HEK293 (cell line): ENCODE data around the gene CCP110.

Source experiments
- CTCF ChIA-PET: fragments of 350-600 bp; formaldehyde crosslinking; extraction: SDS; loops from one replicate; lab custom pipeline; 2021; ENCODE audit warnings: antibody characterized with exemption; lab: Yijun Ruan, JAX
- POLR2A ChIA-PET: fragments of 300-600 bp; formaldehyde crosslinking; extraction: SDS; loops from one replicate; lab custom pipeline; 2020; ENCODE audit warnings: antibody characterized with exemption, inconsistent platforms; lab: Yijun Ruan, JAX
- H3K27ac ChIP-seq: fragments of 200-500 bp; sonication (Bioruptor generic); 2 replicates; pipeline ENCODE4 v1.5.1; 2014; ENCODE audit warnings: low read depth, low read length, control low read depth, inconsistent platforms; ENCODE audit errors: extremely low read depth
- H3K36me3 ChIP-seq, 2 experiments: fragments of 200-500 bp in 1 of 2; sonication (Bioruptor generic) in 1 of 2; 1 replicate in 1 of 2; 2 replicates in 1 of 2; pipeline ENCODE4 v1.5.1; 2014 to 2017; ENCODE audit warnings: inconsistent platforms in 2 of 2, low read length in 2 of 2; ENCODE audit not compliant: control insufficient read depth in 2 of 2, insufficient read depth in 1 of 2
- H3K4me1 ChIP-seq: fragments of 200-500 bp; sonication (Bioruptor generic); 2 replicates; pipeline ENCODE4 v1.5.1; 2014; ENCODE audit warnings: mild to moderate bottlenecking, low read length, inconsistent platforms; ENCODE audit not compliant: control insufficient read depth, insufficient read depth
- H3K4me3 ChIP-seq: 2 replicates; pipeline ENCODE4 v1.5.1; 2011; ENCODE audit warnings: low read depth, mild to moderate bottlenecking, control low read depth, low read length, moderate library complexity
- H3K9me3 ChIP-seq: fragments of 200-500 bp; sonication (Bioruptor generic); 2 replicates; pipeline ENCODE4 v1.5.1; 2014; ENCODE audit warnings: low read depth, low read length, inconsistent platforms; ENCODE audit not compliant: control insufficient read depth, insufficient read depth
- PRDM6 ChIP-seq: fragments of 450-650 bp; formaldehyde crosslinking; IDR thresholded peaks from 2 replicates; pipeline ENCODE4 v1.5.1; 2017; ENCODE audit warnings: missing biosample characterization, missing genetic modification characterization
- ZFP41 ChIP-seq: fragments of 450-650 bp; formaldehyde crosslinking; IDR thresholded peaks from 2 replicates; pipeline ENCODE4 v1.5.1; 2016; ENCODE audit warnings: missing biosample characterization, missing genetic modification characterization, borderline replicate concordance
- ZNF132 ChIP-seq: fragments of 450-650 bp; formaldehyde crosslinking; IDR thresholded peaks from 2 replicates; pipeline ENCODE4 v1.5.1; 2017; ENCODE audit warnings: missing biosample characterization, missing genetic modification characterization, borderline replicate concordance
- ZNF501 ChIP-seq: fragments of 450-650 bp; formaldehyde crosslinking; IDR thresholded peaks from 2 replicates; pipeline ENCODE4 v1.5.1; 2016; ENCODE audit warnings: missing biosample characterization, missing genetic modification characterization
- ZNF530 ChIP-seq: fragments of 450-650 bp; formaldehyde crosslinking; IDR thresholded peaks from 2 replicates; pipeline ENCODE4 v1.5.1; 2016; ENCODE audit warnings: low read depth, missing biosample characterization, missing genetic modification characterization
- ZNF639 ChIP-seq: fragments of 450-650 bp; formaldehyde crosslinking; IDR thresholded peaks from 2 replicates; pipeline ENCODE4 v1.5.1; 2016; ENCODE audit warnings: missing biosample characterization, missing genetic modification characterization
- ZNF747 ChIP-seq: fragments of 450-650 bp; formaldehyde crosslinking; IDR thresholded peaks from 2 replicates; pipeline ENCODE4 v1.5.1; 2016; ENCODE audit warnings: missing biosample characterization, missing genetic modification characterization
- ZNF791 ChIP-seq: fragments of 450-650 bp; formaldehyde crosslinking; IDR thresholded peaks from 2 replicates; pipeline ENCODE4 v1.5.1; 2016; ENCODE audit warnings: missing biosample characterization, missing genetic modification characterization
- TF ChIP-seq, protein P1 (sequence below): fragments of 450-650 bp; formaldehyde crosslinking; IDR thresholded peaks from 2 replicates; pipeline ENCODE4 v1.5.1; 2017; ENCODE audit warnings: missing biosample characterization, missing genetic modification characterization
- TF ChIP-seq, protein P2 (sequence below): fragments of 450-650 bp; formaldehyde crosslinking; IDR thresholded peaks from 2 replicates; pipeline ENCODE4 v1.5.1; 2016; ENCODE audit warnings: missing biosample characterization, missing genetic modification characterization
- TF ChIP-seq, protein P3 (sequence below): fragments of 450-650 bp; formaldehyde crosslinking; conservative IDR thresholded peaks from 2 replicates; pipeline ENCODE4 v1.5.1; 2016; ENCODE audit warnings: low read depth, missing biosample characterization, missing genetic modification characterization
- TF ChIP-seq, protein P4 (sequence below): fragments of 450-650 bp; formaldehyde crosslinking; IDR thresholded peaks from 2 replicates; pipeline ENCODE4 v1.5.1; 2016; ENCODE audit warnings: missing biosample characterization, missing genetic modification characterization, low read depth

CCP110 gene

GRCh38 chr16:19497176-19497575, 26.6 kb upstream of the CCP110 start (continued):
- TF ChIP-seq, protein P1, sequence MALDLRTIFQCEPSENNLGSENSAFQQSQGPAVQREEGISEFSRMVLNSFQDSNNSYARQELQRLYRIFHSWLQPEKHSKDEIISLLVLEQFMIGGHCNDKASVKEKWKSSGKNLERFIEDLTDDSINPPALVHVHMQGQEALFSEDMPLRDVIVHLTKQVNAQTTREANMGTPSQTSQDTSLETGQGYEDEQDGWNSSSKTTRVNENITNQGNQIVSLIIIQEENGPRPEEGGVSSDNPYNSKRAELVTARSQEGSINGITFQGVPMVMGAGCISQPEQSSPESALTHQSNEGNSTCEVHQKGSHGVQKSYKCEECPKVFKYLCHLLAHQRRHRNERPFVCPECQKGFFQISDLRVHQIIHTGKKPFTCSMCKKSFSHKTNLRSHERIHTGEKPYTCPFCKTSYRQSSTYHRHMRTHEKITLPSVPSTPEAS: no peak
- no peak for TF ChIP-seq ZNF639 (tag by site-specific recombination)
- TF ChIP-seq ZNF501 (tag by site-specific recombination): no peak

DNA sequence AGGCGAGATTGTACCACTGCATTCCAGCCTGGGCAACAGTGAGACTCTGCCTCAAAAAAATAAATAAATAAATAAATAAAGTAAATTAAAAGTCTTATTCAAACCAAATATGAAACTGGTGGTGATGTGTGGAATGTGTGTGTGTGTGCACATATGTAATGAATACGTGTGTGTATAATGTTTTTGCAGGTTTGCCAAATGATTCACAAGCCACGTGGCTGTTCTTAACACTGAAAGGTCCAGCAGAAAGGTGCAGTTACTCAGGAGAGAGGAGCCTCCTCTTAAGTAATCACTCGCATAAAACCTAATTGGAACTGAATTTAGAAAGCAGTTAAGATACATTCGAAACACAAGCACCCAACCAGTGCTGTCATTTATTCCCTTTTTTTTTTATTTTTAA, 24.7 kb upstream of the CCP110 start:
- Histone ChIP-seq H3K36me3 (peaks cover 14 to 53% of the 10 kb centered on the region in 2 experiments; a peak in 2 of 3 replicates), H3K4me1 (no peaks in the 10 kb centered on the region), H3K9me3 (no peaks in the 10 kb centered on the region), H3K27ac (no peak overlapping the region), H3K4me3 (no peak overlapping the region)
- CTCF ChIA-PET: no interaction called here
- TF ChIP-seq, protein P2, sequence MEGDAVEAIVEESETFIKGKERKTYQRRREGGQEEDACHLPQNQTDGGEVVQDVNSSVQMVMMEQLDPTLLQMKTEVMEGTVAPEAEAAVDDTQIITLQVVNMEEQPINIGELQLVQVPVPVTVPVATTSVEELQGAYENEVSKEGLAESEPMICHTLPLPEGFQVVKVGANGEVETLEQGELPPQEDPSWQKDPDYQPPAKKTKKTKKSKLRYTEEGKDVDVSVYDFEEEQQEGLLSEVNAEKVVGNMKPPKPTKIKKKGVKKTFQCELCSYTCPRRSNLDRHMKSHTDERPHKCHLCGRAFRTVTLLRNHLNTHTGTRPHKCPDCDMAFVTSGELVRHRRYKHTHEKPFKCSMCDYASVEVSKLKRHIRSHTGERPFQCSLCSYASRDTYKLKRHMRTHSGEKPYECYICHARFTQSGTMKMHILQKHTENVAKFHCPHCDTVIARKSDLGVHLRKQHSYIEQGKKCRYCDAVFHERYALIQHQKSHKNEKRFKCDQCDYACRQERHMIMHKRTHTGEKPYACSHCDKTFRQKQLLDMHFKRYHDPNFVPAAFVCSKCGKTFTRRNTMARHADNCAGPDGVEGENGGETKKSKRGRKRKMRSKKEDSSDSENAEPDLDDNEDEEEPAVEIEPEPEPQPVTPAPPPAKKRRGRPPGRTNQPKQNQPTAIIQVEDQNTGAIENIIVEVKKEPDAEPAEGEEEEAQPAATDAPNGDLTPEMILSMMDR (tag by site-specific recombination): no peak
- TF ChIP-seq, protein P3, sequence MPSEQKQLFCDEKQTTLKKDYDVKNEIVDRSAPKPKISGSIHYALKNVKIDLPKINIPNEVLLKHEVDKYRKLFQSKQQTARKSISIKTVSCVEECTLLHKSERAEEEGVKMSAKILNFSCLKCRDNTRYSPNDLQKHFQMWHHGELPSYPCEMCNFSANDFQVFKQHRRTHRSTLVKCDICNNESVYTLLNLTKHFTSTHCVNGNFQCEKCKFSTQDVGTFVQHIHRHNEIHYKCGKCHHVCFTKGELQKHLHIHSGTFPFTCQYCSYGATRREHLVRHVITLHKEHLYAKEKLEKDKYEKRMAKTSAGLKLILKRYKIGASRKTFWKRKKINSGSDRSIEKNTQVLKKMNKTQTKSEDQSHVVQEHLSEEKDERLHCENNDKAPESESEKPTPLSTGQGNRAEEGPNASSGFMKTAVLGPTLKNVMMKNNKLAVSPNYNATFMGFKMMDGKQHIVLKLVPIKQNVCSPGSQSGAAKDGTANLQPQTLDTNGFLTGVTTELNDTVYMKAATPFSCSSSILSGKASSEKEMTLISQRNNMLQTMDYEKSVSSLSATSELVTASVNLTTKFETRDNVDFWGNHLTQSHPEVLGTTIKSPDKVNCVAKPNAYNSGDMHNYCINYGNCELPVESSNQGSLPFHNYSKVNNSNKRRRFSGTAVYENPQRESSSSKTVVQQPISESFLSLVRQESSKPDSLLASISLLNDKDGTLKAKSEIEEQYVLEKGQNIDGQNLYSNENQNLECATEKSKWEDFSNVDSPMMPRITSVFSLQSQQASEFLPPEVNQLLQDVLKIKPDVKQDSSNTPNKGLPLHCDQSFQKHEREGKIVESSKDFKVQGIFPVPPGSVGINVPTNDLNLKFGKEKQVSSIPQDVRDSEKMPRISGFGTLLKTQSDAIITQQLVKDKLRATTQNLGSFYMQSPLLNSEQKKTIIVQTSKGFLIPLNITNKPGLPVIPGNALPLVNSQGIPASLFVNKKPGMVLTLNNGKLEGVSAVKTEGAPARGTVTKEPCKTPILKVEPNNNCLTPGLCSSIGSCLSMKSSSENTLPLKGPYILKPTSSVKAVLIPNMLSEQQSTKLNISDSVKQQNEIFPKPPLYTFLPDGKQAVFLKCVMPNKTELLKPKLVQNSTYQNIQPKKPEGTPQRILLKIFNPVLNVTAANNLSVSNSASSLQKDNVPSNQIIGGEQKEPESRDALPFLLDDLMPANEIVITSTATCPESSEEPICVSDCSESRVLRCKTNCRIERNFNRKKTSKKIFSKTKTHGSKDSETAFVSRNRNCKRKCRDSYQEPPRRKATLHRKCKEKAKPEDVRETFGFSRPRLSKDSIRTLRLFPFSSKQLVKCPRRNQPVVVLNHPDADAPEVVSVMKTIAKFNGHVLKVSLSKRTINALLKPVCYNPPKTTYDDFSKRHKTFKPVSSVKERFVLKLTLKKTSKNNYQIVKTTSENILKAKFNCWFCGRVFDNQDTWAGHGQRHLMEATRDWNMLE (tag by site-specific recombination): no peak
- no peak for TF ChIP-seq ZNF530 (tag by site-specific recombination)
- no peak for TF ChIP-seq ZNF791 (tag by site-specific recombination)
- TF ChIP-seq ZNF132 (tag by site-specific recombination): no peak
- TF ChIP-seq PRDM6 (tag by site-specific recombination): no peak
- TF ChIP-seq, protein P4, sequence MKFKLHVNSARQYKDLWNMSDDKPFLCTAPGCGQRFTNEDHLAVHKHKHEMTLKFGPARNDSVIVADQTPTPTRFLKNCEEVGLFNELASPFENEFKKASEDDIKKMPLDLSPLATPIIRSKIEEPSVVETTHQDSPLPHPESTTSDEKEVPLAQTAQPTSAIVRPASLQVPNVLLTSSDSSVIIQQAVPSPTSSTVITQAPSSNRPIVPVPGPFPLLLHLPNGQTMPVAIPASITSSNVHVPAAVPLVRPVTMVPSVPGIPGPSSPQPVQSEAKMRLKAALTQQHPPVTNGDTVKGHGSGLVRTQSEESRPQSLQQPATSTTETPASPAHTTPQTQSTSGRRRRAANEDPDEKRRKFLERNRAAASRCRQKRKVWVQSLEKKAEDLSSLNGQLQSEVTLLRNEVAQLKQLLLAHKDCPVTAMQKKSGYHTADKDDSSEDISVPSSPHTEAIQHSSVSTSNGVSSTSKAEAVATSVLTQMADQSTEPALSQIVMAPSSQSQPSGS (tag by site-specific recombination): no peak
- TF ChIP-seq ZFP41 (tag by site-specific recombination): no peak
- no peak for TF ChIP-seq ZNF747 (tag by site-specific recombination)
- TF ChIP-seq, all 188 proteins: peak for 0
- POLR2A ChIA-PET: no interaction called here
